CD4-positive, alpha-beta T cell treated with Interleukin-10 for 1 hour (primary cell): Measurements from ENCODE around the gene RIMBP2.

Source experiments
- DNase-seq: peaks from one replicate; pipeline ENCODE4 v3.0.0-alpha.2; 2020

The RIMBP2 gene

DNA sequence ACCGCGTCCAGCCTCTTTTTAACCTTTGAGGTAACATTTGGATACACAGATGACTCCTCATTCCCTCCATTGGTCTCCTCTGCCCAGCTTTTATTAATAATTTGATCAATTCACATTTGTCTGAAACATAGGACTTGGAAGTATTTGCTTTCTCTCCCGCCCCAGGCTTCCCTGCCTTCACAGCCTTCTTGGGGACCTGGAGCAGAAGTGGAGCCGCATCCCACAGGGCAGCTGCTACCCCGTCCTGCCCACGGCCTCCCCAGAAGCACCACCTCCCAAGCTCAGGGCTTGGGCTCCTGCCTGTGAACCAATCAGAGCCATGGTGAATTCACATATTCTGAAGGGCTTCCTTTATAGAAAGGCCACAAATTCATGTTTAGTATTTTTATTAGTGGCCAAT lies 280.8 kb downstream of the RIMBP2 start:
- DNase-seq = no peak

DNA sequence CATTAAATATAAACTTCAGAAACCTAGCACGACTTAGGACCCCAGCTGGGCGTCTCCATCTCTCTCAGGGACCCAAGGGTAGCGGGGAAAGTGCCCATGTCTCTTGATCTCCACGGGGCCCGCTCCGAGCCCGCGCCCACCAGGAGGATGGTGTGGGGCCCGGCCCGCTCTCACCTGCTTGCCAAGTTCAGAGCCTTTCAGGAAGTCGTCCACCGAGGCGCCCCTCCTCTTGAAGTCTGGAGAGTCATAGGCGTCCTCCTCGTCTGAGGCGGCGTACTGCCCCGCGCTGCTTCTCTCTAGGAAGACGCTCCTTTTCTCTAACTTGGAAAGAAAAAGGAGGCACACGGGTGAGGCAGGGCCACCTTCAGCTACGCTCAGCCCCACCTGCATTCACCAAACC lies 281.5 kb downstream of the RIMBP2 start:
- DNase-seq = no peak

DNA sequence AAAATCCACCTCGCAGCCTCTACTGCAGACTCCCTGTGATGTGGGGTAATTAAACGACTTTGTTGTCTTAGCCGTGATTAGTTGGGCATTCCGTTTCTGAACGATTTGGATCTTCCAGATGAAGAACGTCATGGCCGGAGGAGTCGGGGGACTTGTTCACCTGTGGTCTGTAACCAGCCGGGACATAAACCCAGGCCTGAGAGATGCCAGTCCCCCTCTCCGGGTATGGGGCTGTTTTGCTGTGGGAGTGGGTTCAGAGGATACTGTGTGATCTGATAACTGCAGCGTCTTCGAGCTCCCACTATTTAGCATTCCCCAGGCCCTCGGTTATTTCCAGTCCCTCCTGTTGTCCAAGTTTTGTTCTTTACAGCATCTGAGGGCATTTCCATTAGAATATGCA lies 282.3 kb downstream of the RIMBP2 start:
- no peak for DNase-seq

DNA sequence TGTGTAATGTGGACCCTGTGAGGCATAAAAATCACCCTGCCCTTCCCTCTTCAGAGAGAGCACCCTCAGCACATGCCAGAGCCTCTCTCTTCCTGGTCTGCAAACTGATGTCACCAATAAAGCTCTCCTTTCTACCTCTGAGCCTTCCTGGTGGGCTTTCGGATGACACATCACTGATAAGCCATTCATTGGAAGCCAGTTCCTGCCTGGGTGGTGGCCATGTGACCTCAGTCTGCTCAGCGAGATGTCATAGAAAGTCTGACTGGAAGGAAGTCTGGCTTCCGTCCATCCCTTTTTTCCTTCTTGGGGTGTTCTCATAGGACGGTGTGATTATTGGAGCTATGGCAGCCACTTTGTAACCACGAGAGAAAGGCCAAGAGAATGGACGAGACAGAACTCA lies 282.7 kb downstream of the RIMBP2 start:
- DNase-seq = no peak

DNA sequence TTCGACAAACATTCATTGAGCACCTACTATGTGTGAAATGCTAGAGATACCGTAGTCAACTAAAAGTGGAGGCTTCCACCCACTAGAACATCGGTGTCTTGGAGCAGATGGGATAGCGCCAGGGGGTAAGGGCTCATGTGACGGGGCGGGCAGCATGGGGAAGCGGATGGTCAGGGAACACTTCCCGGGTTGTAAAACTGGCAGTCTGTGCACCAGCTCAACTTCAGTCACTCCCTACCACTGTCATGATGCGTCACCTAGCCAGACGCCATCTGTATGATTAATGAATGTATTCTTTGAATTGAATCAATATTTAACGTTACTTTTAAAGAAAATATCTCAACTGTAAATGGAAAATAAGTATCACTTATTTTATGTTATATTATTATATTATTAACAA lies 284.9 kb downstream of the RIMBP2 start:
- no peak for DNase-seq

DNA sequence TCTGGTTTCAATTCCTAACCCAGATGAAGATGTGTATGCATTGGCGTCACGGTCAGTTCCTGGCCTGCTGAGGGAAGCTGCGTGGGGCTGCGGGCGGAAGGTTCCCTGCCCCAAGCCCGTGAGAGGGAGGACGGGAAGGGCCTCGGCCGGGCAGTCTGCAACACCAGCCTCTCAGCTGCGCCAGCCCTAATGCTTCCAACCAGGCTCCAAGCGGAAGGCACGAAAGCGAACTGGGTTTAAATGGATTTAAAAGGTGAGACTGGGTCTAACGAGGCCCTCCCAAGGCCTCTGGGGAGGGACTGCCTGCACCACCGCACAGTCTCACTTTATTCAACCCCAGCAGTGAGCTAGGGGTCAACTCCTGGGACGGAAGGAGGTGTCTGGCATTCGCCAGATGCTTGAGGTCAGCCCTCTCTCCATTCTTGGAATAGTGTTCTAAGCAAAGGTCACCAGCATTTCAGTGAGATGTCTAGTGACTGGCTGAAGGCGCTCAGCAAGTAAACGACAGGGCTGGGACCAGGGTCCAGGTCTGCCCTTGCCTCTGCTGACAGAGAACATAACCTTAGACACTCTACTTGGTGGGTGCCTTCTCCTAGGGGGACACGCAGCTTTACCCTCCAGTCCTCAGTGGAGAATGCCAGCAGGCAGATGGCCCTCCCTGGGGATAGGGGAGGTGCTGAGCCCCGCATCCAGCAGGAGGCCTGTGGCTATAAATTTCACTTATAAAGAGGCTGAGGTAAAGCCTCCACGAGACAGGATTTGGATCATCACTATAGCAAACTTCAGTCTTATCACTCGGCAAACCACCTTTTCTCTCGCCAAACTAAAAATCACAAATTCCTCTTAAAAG lies 286.2 kb downstream of the RIMBP2 start:
- no peak for DNase-seq

DNA sequence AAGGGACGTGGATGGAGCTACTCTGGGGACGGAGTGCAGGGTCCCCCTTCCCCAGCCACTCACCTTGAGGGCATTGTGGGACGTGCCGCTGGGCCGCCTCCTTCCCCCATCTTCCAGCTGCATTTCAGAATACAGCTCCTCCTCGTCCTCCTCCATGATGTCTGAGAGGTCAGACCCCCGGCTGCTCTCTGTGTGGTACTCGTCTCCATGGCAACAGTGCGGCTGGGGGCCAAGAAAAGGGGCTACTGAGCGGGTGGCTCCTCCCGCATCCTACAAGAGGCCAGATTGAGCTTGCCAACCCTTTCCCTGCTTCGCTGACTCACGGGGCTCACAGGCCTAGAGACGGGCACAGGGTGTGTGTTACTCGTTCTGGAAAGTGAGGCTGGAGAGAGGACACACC lies 288.0 kb downstream of the RIMBP2 start:
- no peak for DNase-seq

DNA sequence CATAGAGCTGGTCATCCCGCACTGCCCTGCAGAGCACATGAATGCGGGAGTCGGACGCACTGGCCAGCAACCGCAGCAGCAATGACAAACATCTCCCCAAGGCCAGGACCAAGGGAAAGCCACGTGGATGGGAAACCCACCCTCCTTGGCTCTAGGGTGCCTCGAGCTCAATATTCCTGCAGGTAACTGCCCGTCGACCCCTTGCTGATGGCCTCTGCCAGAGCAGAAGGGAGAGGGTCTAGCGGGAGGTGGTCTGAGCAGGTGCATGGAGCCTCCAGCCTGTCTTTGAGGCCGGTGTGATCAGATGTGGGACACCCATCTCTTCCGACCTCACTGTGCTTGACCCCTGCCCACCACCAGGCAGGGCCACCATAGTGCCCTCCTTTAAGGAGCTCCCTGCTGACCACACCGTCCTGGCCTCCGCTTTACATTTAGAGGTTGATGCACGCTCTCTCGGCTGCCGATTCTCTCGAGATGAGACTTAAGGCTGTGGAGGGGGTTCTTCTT lies 288.7 kb downstream of the RIMBP2 start:
- DNase-seq = no peak

DNA sequence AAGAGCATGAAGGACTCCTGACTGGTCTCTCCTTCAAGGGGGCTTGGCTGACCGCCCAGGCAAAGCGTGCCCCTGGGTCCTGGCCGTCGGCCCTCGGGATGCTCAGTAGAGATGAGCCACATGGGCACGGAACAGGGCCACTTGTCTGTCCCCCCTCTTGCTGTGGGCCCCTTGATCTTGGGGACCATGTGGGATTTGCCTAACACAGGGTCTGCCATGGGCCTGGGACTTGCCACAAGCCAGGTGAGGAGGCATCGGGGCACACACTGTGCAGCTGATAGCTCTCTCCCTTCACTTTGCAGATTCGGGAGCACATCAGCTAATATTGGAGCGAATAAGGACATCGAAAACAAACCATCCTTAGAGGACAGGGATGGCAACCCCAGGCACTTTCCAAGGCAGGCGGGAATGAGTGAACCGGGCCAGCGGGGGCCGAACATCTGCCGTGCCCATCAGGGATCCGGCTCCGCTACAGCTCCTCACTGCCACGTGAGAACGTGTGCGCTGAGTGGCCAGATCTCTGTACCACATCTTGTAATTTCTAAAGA lies 290.3 kb downstream of the RIMBP2 start:
- no peak for DNase-seq

DNA sequence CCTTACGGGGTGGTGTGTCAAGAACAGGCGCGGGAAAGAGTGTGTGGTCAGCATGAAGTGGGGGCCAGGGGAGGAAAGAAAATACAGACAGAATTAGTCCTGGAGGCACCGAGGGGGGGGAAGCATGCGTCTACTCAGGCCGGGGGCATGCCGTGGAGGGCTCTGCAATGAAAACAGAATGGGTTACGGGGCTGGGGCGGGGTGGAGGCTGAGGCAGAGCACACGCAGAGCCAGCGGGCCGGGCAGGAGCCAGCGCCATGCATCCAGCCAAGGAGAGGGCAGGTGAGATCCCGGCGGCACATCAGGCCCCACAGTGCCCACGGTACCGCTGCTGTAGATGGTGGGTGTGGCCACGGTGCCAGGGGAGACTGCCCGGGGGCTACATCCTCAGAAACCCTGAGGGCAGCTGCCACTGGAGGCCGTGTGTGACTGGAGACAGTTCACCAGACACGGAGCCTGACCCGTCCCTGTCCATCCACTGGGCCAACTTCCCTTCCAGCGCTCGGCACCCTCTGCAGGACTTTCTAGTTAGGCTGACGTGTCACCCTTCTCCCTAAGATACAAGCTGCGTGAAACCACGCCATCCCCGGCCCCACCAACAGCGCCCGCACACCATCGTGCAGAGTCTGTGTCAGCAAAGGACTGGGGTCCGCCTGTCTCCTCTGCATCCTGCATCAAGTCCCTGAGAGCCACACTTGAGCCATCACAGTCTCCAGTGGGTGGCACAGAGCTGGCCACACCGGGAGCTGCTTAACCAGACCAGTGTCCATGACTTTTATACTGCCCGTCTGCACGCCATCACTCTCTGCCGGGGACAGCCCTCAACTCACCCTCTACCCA lies 291.0 kb downstream of the RIMBP2 start:
- DNase-seq = no peak

DNA sequence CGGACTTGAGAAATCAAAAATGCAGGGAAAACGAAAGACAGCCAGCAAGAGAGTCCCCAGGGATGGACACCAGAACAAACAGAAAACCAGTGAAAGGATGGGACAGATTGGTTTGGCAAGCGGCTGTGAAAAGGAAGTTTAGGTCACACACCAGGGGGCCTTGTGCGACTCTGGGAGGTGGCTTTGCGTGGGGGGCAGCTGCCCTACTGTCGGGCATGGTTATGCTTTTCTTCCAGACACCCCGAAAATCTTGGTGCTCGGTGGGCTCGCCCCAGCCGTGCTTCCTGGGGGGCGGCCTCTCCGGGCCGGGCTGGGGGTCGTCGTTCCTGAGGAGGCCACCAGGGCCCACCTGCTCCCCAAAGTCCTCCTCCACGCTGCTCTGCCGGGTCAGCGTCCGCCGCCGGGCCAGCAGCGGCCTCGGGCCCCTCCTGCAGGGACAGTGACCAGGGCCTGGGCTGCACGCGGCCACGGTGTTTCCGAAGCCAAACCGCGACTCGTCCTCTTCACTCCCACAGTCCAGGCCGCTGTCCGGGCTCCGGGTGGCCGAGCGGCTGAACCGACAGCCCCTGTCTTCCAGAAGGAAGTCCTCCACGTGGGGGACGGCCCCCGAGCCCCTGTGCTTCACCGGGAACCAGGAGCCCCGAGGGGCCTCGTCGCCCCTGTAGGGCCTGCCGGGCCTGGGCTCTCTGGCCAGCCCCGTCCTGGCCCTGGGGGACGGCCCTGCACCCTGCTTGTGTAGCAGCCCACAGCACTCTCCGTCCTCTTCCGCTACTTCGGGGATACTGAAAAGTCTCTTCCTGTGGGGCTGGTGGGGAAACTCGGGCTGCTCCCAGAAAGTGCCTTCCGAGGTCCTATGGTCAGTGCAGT lies 291.9 kb downstream of the RIMBP2 start:
- no peak for DNase-seq

DNA sequence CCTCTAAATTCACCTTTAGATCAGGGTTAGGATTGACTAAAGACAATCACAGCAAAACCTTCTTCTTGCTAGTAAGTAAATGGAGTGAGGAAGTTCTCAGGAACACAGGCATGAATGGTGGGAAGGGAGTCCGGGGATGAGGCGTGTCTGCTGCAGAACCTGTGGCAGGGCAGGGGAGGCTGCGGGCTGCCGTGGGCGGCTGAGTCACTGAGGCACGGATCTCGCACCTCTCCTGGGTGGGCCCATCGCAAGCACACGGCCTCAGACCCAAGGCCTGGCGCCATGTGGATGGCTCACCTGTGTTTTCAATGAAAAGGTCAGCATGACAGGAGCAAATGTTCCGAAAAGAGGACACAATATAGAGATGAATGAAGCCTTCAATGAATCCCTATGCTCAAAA lies 293.0 kb downstream of the RIMBP2 start:
- DNase-seq = no peak

DNA sequence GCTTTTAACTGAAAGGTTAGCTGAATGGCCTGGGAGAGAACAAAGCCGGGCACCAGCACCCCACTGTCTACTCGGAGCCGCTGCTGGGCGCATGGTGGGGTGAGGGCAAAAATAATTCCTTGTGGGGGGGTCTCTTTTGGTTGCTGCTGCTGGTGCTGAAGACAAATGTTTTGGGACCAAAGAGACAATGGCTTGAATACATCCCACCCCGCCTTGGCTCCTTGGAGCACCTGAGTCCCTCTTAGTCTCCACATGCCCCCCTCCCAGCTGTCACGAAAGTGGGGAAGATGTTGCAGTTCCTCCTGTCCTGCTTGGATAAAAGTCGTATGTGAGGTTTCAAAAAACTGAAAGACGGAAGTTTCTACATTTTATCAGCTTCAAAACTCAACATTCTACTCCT lies 293.4 kb downstream of the RIMBP2 start:
- no peak for DNase-seq

DNA sequence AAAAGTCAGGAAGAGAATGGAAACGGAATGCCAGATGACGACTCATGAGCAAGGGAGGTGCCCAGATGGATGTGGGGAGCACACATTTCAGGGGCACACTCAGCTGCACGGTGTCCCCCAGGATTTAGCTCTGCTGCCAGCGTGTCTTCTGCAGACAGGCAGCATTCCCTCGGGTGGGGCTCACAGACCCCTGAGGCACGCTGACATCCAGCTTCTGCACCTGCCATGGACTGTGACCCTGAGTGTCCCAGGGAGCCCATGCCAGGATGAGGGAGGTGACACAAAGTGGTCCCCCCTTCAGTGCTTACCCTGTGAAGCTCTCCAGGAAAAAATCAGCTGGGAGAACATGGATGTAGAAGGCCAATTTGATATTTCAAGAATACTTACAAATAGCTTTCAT lies 294.2 kb downstream of the RIMBP2 start:
- DNase-seq = no peak

DNA sequence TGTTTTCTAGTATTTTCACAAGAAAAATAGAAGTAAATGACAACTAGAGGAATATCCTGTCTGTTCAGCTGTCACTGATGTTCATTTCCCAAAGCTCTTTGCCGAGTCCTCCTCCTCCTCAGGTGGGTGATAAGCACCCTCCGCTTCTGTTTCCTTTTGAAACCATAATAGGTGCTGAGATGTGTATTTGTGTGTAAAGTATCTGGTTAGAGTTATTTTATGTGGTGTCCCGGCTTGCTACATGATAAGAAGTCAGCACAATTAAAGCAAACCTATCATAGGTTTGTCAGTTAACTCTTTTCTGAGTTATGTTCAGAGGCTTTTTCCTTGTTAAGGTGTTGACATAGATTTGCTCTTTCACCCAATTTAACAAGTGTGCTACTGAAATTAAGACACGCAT lies 296.0 kb downstream of the RIMBP2 start:
- DNase-seq = no peak

DNA sequence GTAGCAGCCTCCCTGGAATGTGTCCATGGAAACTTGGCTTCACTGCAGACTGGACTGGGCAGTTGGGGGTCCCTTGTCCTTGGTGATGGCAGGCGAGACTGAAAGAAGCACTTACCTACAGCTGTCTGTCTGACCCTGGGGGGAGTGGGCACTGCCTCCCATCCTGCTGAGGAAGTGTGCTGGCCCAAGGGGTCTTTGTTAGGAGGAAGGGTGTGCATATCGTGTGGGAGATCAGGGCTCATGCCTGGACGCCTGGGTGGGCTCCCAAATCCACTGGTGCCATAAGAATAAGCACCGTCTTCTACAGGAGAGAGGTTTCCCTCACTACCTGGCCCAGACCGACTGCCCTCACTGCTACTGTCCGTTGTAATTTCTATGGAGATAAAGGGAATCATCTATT lies 297.0 kb downstream of the RIMBP2 start:
- no peak for DNase-seq

DNA sequence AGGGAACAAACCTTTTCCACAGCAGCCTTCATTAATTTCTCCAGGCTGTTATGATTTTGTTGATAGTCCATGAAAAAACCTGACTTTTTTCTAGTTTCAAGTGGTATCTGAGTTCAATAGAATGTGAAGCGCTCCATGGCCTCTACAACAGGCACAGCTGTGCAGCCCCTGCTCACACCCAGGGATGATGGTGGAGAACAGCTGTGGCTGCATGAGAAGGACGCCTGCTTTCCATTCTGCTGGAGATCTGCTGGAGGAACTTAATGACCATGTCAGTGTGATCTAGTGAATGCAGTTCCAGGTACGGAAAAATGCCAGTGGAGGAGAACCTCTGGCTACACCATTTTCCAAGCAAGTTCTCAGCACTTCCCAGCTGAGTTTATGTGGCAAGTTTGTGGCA lies 297.8 kb downstream of the RIMBP2 start:
- DNase-seq = no peak

DNA sequence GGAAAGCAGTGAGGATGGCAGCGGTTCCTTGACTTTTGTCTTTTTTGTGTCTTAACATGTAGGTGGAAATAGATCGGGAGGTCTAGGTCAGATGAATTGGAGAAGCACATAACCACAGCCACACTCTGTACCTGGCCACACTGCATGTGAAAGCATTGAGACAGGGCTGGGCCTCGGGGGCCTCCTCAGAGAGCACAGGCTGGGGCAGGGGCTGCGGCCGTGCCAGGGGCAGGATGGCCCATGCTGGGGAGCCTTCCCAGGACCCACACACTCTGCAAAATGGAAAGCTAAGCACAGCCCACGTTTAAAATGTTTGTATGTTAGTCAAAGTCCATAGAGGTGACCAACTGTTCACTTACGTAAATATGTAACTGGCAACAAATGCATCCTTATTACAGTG lies 301.7 kb downstream of the RIMBP2 start:
- no peak for DNase-seq

DNA sequence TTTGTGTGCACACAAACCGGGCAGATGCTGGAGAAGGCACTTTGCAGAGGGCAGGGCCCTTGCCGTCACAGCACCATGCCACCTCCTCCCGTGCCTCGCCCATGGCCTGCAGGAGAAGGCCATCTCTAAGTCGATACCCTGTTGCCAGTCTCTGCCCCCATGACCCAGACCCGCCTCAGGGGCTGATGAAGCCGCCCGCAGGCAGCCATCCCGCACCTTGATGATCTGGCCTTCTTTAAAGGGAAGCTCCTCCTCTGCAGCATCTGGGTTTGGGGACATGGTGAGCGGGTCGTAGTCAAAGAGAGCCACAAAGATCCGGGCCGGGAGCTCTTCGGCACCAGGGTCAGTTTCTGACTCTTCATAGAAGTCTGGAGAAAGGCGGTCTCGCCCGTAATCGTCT lies 302.2 kb downstream of the RIMBP2 start:
- DNase-seq = no peak

DNA sequence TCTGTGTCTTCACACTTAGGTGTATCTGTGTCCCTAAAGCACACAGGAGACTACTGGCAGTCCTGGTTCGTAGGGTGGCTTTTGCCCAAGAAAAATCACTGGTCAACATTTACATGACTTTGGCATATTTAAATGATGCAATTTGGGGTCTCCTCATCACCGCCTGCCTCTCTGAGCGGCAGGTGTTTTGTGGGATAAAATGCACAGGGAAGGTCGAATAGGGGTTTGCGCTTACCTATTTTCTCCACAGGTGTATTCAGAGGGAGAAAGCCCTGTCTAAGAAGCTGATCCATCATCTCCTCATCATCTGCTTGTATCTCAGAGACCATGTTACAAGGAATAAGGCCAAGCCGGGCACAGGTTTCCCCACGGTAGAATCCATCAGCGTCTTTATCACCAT lies 303.7 kb downstream of the RIMBP2 start:
- no peak for DNase-seq

DNA sequence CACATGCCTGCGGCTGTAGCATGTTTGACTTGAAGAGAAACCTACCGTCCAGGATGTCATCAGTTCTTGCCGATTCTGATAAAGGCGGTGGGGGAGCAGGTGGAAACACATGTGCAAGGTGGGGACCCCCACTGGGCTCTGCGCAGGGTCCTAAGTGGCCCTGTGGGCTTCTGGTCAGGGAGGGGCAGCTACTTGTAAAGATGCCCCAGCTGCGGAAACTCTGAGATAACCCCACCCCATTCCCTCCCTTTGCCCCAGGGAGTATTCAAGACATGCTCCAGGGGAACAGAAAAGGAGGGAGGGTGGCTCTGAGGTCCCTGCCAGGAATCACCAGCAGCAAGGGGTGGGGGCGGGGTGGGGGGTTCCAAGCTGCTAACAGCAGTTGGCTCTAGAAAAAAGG lies 310.8 kb downstream of the RIMBP2 start:
- DNase-seq = no peak

DNA sequence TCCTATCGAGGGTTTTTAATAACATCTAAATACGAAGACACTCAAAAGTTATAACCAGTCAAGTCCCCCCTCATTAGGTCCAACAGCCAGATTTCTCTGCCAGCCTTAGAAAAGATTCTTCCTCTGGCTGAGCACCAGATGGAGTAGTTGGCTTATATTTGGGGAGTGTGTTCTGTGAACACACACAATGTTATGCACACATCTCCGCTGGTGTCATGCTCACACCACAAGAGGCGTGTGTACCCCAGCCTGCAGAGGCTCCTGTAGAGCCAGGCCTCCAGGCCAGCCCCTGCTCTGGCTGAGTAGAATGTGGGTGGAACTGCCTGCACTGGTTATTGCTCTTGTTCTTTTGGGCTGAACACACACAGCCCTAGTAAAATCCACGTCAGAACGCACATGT lies 314.4 kb downstream of the RIMBP2 start:
- DNase-seq = no peak
